GM23248 (cell line): ENCODE measurements around the gene CA14. TPM values are rescaled to one million over a fixed set of nuclear protein-coding genes. Genes with fewer than 3 reads are reported as not detected.

Experiments used
- DNase-seq: peaks from one replicate; pipeline ENCODE4 v3.0.0-alpha.2; 2015
- H2AFZ ChIP-seq: fragments of 200-600 bp; sonication (generic); 2 replicates; pipeline ENCODE4 v1.6.1; 2016; ENCODE audit warnings: antibody characterized with exemption
- H3F3A ChIP-seq: fragments of 200-600 bp; sonication (generic); 2 replicates; pipeline ENCODE4 v1.6.1; 2016; ENCODE audit warnings: mild to moderate bottlenecking, antibody characterized with exemption, mixed run types; ENCODE audit not compliant: insufficient read depth
- H3K27ac ChIP-seq: fragments of 200-600 bp; sonication (generic); 2 replicates; pipeline ENCODE4 v1.5.1; 2016; ENCODE audit warnings: mild to moderate bottlenecking
- H3K27me3 ChIP-seq: fragments of 200-600 bp; sonication (generic); replicated peaks from 2 replicates; pipeline ENCODE4 v1.6.1; 2016; ENCODE audit warnings: mild to moderate bottlenecking; ENCODE audit not compliant: insufficient read depth
- H3K36me3 ChIP-seq: fragments of 200-600 bp; sonication (generic); 2 replicates; pipeline ENCODE4 v1.6.1; 2016; ENCODE audit warnings: low read depth, mild to moderate bottlenecking
- H3K4me1 ChIP-seq: fragments of 200-600 bp; sonication (generic); 2 replicates; pipeline ENCODE4 v1.6.1; 2016; ENCODE audit warnings: mild to moderate bottlenecking; ENCODE audit not compliant: insufficient read depth
- H3K4me2 ChIP-seq: fragments of 200-600 bp; sonication (generic); one replicate; pipeline ENCODE4 v1.6.1; 2016; ENCODE audit warnings: mild to moderate bottlenecking; ENCODE audit not compliant: unreplicated experiment
- H3K4me3 ChIP-seq: fragments of 200-600 bp; sonication (generic); 2 replicates; pipeline ENCODE4 v1.5.1; 2016; ENCODE audit warnings: mild to moderate bottlenecking
- H3K79me2 ChIP-seq: fragments of 200-600 bp; sonication (generic); 2 replicates; pipeline ENCODE4 v1.6.1; 2016; ENCODE audit warnings: mild to moderate bottlenecking; ENCODE audit not compliant: insufficient read depth
- H3K9ac ChIP-seq: fragments of 200-600 bp; sonication (generic); 2 replicates; pipeline ENCODE4 v1.6.1; 2016; ENCODE audit warnings: mild to moderate bottlenecking
- H3K9me2 ChIP-seq: fragments of 200-600 bp; sonication (generic); 2 replicates; pipeline ENCODE4 v1.6.1; 2016; ENCODE audit warnings: mixed run types, mild to moderate bottlenecking, moderate library complexity; ENCODE audit not compliant: insufficient read depth
- H3K9me3 ChIP-seq: fragments of 200-600 bp; sonication (generic); one replicate; pipeline ENCODE4 v1.6.1; 2017; ENCODE audit warnings: low read depth
- H4K20me1 ChIP-seq: fragments of 200-600 bp; sonication (generic); 2 replicates; pipeline ENCODE4 v1.6.0; 2016; ENCODE audit not compliant: insufficient read depth
- EZH2 ChIP-seq: fragments of 200-600 bp; sonication (generic); IDR thresholded peaks from 2 replicates; pipeline ENCODE4 v1.6.1; 2018; ENCODE audit warnings: antibody characterized with exemption, mild to moderate bottlenecking; ENCODE audit not compliant: insufficient read depth, poor library complexity, severe bottlenecking
- EZH2phosphoT487 ChIP-seq: fragments of 200-600 bp; sonication (generic); IDR thresholded peaks from 2 replicates; pipeline ENCODE4 v1.6.1; 2018; ENCODE audit warnings: antibody characterized with exemption, moderate library complexity, mild to moderate bottlenecking, low read depth; ENCODE audit not compliant: insufficient read depth
- WGBS, 2 experiments: methylation state at CpG; one replicate each; pipeline ENCODE4 v1.1.6; 2015 to 2017; ENCODE audit warnings: low lambda C conversion rate in 2 of 2, low coverage in 1 of 2; ENCODE audit errors: missing lambda C conversion rate in 2 of 2; 5-methylcytosine and 5-hydroxymethylcytosine counted together
- in situ Hi-C: fragments of 300-500 bp; cut with MboI; formaldehyde crosslinking; loops from 2 replicates; pipeline ENCODE4 v1.15.0; 2020
- polyA plus RNA-seq: library from polyadenylated mRNA; unstranded; fragments of >200 nt; fragmentation: Nextera tagmentation; extraction: Ambion mirVana; gene quantifications from 2 replicates; pipeline ENCODE4 v1.2.1, GENCODE V29; 2016
- total RNA-seq: library from RNA; depleted of rRNA; stranded (reverse); fragments of >200 nt; shearing (Covaris generic); gene quantifications from 2 replicates; pipeline ENCODE4 v1.2.3, GENCODE V29; 2014

The CA14 gene
- total and polyA plus RNA-seq, 2 experiments from 2014 or later = not detected

GRCh38 chr1:150263549-150263948 is 6.0 kb downstream of the CA14 start:
- Histone ChIP-seq H3K9ac (no peak overlapping the region), H3K9me3 (no peaks in the 10 kb centered on the region), H3K4me1 (peaks cover 5% of the 10 kb centered on the region; the same call in 1 of the 2 replicates), H4K20me1 (no peaks in the 10 kb centered on the region), H3K27me3 (no peaks in the 10 kb centered on the region; the same call in none of the 2 replicates), H2AFZ (no peak overlapping the region), H3K27ac (no peak overlapping the region), H3F3A (no peaks in the 10 kb centered on the region), H3K36me3 (0 out of 2 replicates have a peak, but pooled peaks cover 10% of the 10 kb centered on the region), H3K4me2 (no peak overlapping the region), H3K9me2 (no peaks in the 10 kb centered on the region), H3K79me2 (peaks cover 28% of the 10 kb centered on the region), H3K4me3 (no peak overlapping the region)
- in situ Hi-C loops = no loop called here
- WGBS, 2 experiments = 77 to 84% methylated on average over 6 of the region's 6 CpGs
- TF ChIP-seq EZH2 = no peak
- no peak for TF ChIP-seq EZH2phosphoT487
- no peak for DNase-seq

- WGBS, 2 experiments = 34 to 48% methylated on average over 6 of the region's 6 CpGs
- H3K4me3 ChIP-seq = peak overlapping the region; percentile 100
- peaks cover 7% of the 10 kb centered on the region; the same call in 1 of the 2 replicates for H3K4me1 ChIP-seq
- in situ Hi-C loops = no loop called here
- no peaks in the 10 kb centered on the region for H3K9me2 ChIP-seq
- no peaks in the 10 kb centered on the region for H3K9me3 ChIP-seq
- H3K36me3 ChIP-seq = 0 out of 2 replicates have a peak, but pooled peaks cover 10% of the 10 kb centered on the region
- peaks cover 31% of the 10 kb centered on the region for H3K79me2 ChIP-seq
- H2AFZ ChIP-seq = peak overlapping the region; percentile 86
- H3F3A ChIP-seq = no peaks in the 10 kb centered on the region
- no peaks in the 10 kb centered on the region for H4K20me1 ChIP-seq
- peak overlapping the region; percentile 74 for H3K27ac ChIP-seq
- TF ChIP-seq EZH2 (no peak), EZH2phosphoT487 (no peak)
- no peaks in the 10 kb centered on the region for H3K27me3 ChIP-seq
- peak overlapping the region; percentile 99 for H3K9ac ChIP-seq
- DNase-seq = peak; percentile 40
- H3K4me2 ChIP-seq = peak overlapping the region; percentile 97
Measured at GRCh38 chr1:150267896-150268295, 10.3 kb downstream of the CA14 start.

GRCh38 chr1:150268340-150268704 is 10.7 kb downstream of the CA14 start:
- in situ Hi-C loops = no loop called here
- 1% methylated on average over 21 of the region's 21 CpGs for WGBS, 2 experiments

GRCh38 chr1:150268705-150269403 is 11.3 kb downstream of the CA14 start, which contains the start of gene APH1A:
Gene APH1A, minus strand, starts transcription at chr1:150269016. Its CDS starts 206 bp downstream, at chr1:150268810.
- H3K9me2 ChIP-seq = no peaks in the 10 kb centered on the region
- H3K9ac ChIP-seq = peak within 1 kb of the TSS; percentile 99
- no peak for TF ChIP-seq EZH2
- no peak for TF ChIP-seq EZH2phosphoT487
- peaks cover 31% of the 10 kb centered on the region for H3K79me2 ChIP-seq
- H2AFZ ChIP-seq = peak within 1 kb of the TSS; percentile 86
- H3K27ac ChIP-seq = peak within 1 kb of the TSS; percentile 74
- peak within 1 kb of the TSS; percentile 100 for H3K4me3 ChIP-seq
- no peaks in the 10 kb centered on the region for H3F3A ChIP-seq
- no peaks in the 10 kb centered on the region for H3K9me3 ChIP-seq
- 1% methylated on average over 35 to 48 of the region's 49 CpGs for WGBS, 2 experiments
- H3K4me2 ChIP-seq = peak within 1 kb of the TSS; percentile 97
- 0 out of 2 replicates have a peak, but pooled peaks cover 10% of the 10 kb centered on the region for H3K36me3 ChIP-seq
- in situ Hi-C loops = no loop called here
- peak; percentile 99 for DNase-seq
- peaks cover 7% of the 10 kb centered on the region; the same call in 1 of the 2 replicates for H3K4me1 ChIP-seq
- H3K27me3 ChIP-seq = no peaks in the 10 kb centered on the region
- no peaks in the 10 kb centered on the region for H4K20me1 ChIP-seq

More at GRCh38 chr1:150268340-150268704, 10.7 kb downstream of the CA14 start:
- no peaks in the 10 kb centered on the region for H3K9me2 ChIP-seq
- H3K27me3 ChIP-seq = no peaks in the 10 kb centered on the region
- peak; percentile 71 for DNase-seq
- H3F3A ChIP-seq = no peaks in the 10 kb centered on the region
- H3K4me1 ChIP-seq = peaks cover 7% of the 10 kb centered on the region; the same call in 1 of the 2 replicates
- no peaks in the 10 kb centered on the region for H3K9me3 ChIP-seq
- 0 out of 2 replicates have a peak, but pooled peaks cover 10% of the 10 kb centered on the region for H3K36me3 ChIP-seq
- peak overlapping the region; percentile 100 for H3K4me3 ChIP-seq
- TF ChIP-seq EZH2 (no peak), EZH2phosphoT487 (no peak)
- no peaks in the 10 kb centered on the region for H4K20me1 ChIP-seq
- H3K9ac ChIP-seq = peak overlapping the region; percentile 99
- H3K27ac ChIP-seq = peak overlapping the region; percentile 74
- H3K4me2 ChIP-seq = peak overlapping the region; percentile 97
- H3K79me2 ChIP-seq = peaks cover 31% of the 10 kb centered on the region
- peak overlapping the region; percentile 86 for H2AFZ ChIP-seq
